ENCODE data around the gene MRGPRX4. TPM values are rescaled to one million over a fixed set of nuclear protein-coding genes. Genes with fewer than 3 reads are reported as not detected.
"Not testable (repeated sequence)": the region's sequence is repeated elsewhere in the genome, so short reads cannot be mapped to it uniquely, and the experiment has no call there.

The MRGPRX4 gene
- total RNA-seq (2014; rRNA removed; shearing (Covaris generic)) (not detected in 2 replicates), polyA plus RNA-seq (2016; fragmentation: Nextera tagmentation; extraction: Ambion mirVana) (not detected in 2 replicates)
- long read RNA-seq: 0 reads

GRCh38 chr11:18172666-18173065 is at the start of gene MRGPRX4:
TSS of gene MRGPRX4 (plus strand) at chr11:18172837. CDS start at chr11:18173257, 420 bp downstream.
- H3K27ac ChIP-seq (ENCODE audit: low read depth): no peak within 1 kb of the TSS
- H3K4me3 ChIP-seq: no peak within 1 kb of the TSS
- H3K4me2 ChIP-seq: no peak within 1 kb of the TSS
- no peak within 1 kb of the TSS for H3K27ac Mint-ChIP-seq
- H3K79me2 ChIP-seq (replicated peaks; ENCODE audit: insufficient read depth): no peaks in the 10 kb centered on the region
- no peaks in the 10 kb centered on the region for H3K27me3 ChIP-seq (ENCODE audit: insufficient read depth)
- no peaks in the 10 kb centered on the region for H3K4me1 ChIP-seq (ENCODE audit: insufficient read depth)
- H3K27me3 Mint-ChIP-seq (ENCODE audit: insufficient read depth, low read depth, poor library complexity): no peaks in the 10 kb centered on the region
- DNase-seq (ENCODE audit: low spot score): no peak
- ATAC-seq: no peak
- no peaks in the 10 kb centered on the region for H3K9me2 ChIP-seq (ENCODE audit: insufficient read depth)
- H2AFZ ChIP-seq: peak within 1 kb of the TSS; percentile 10; the same call in 1 of the 2 replicates
- no peaks in the 10 kb centered on the region for H3K9me3 Mint-ChIP-seq
- H3K4me3 Mint-ChIP-seq: no peak within 1 kb of the TSS
- no peaks in the 10 kb centered on the region for H3K4me1 Mint-ChIP-seq
- no peak for TF ChIP-seq EZH2phosphoT487 (IDR thresholded peaks at IDR 0.05; ENCODE audit: unreplicated experiment)
- TF ChIP-seq, protein P1, sequence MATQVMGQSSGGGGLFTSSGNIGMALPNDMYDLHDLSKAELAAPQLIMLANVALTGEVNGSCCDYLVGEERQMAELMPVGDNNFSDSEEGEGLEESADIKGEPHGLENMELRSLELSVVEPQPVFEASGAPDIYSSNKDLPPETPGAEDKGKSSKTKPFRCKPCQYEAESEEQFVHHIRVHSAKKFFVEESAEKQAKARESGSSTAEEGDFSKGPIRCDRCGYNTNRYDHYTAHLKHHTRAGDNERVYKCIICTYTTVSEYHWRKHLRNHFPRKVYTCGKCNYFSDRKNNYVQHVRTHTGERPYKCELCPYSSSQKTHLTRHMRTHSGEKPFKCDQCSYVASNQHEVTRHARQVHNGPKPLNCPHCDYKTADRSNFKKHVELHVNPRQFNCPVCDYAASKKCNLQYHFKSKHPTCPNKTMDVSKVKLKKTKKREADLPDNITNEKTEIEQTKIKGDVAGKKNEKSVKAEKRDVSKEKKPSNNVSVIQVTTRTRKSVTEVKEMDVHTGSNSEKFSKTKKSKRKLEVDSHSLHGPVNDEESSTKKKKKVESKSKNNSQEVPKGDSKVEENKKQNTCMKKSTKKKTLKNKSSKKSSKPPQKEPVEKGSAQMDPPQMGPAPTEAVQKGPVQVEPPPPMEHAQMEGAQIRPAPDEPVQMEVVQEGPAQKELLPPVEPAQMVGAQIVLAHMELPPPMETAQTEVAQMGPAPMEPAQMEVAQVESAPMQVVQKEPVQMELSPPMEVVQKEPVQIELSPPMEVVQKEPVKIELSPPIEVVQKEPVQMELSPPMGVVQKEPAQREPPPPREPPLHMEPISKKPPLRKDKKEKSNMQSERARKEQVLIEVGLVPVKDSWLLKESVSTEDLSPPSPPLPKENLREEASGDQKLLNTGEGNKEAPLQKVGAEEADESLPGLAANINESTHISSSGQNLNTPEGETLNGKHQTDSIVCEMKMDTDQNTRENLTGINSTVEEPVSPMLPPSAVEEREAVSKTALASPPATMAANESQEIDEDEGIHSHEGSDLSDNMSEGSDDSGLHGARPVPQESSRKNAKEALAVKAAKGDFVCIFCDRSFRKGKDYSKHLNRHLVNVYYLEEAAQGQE (IDR thresholded peaks at IDR 0.05; ENCODE audit: unreplicated experiment): no peak
- no peak for TF ChIP-seq ETS1 (IDR thresholded peaks at IDR 0.05)
- TF ChIP-seq, protein P2, sequence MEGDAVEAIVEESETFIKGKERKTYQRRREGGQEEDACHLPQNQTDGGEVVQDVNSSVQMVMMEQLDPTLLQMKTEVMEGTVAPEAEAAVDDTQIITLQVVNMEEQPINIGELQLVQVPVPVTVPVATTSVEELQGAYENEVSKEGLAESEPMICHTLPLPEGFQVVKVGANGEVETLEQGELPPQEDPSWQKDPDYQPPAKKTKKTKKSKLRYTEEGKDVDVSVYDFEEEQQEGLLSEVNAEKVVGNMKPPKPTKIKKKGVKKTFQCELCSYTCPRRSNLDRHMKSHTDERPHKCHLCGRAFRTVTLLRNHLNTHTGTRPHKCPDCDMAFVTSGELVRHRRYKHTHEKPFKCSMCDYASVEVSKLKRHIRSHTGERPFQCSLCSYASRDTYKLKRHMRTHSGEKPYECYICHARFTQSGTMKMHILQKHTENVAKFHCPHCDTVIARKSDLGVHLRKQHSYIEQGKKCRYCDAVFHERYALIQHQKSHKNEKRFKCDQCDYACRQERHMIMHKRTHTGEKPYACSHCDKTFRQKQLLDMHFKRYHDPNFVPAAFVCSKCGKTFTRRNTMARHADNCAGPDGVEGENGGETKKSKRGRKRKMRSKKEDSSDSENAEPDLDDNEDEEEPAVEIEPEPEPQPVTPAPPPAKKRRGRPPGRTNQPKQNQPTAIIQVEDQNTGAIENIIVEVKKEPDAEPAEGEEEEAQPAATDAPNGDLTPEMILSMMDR (conservative IDR thresholded peaks at IDR 0.05; ENCODE audit: low read depth in 2 of 2): no peak
- TF ChIP-seq EZH2 (IDR thresholded peaks at IDR 0.05; ENCODE audit: low read depth, unreplicated experiment): no peak
- TF ChIP-seq CREB1 (CRISPR knock-in tag; IDR thresholded peaks at IDR 0.05; ENCODE audit: low read depth): no peak
- TF ChIP-seq JUNB (IDR thresholded peaks at IDR 0.05; ENCODE audit: unreplicated experiment): no peak
- no peaks in the 10 kb centered on the region for H4K20me1 ChIP-seq (replicated peaks; ENCODE audit: insufficient read depth)
- no peaks in the 10 kb centered on the region for H3F3A ChIP-seq (replicated peaks; ENCODE audit: low read depth)
- no peaks in the 10 kb centered on the region for H3K36me3 ChIP-seq (ENCODE audit: insufficient read depth)
- no peaks in the 10 kb centered on the region for H3K36me3 Mint-ChIP-seq (ENCODE audit: low read depth)

- H3K9me3 Mint-ChIP-seq: peaks cover 24% of the 10 kb centered on the region
- H4K20me1 ChIP-seq (replicated peaks; ENCODE audit: insufficient read depth); H3K9me2 ChIP-seq (ENCODE audit: insufficient read depth); ATAC-seq; H3K79me2 ChIP-seq (replicated peaks; ENCODE audit: insufficient read depth); H3K4me3 ChIP-seq; H3K36me3 Mint-ChIP-seq (ENCODE audit: low read depth); H3K27ac ChIP-seq (ENCODE audit: low read depth); H2AFZ ChIP-seq; H3K4me3 Mint-ChIP-seq; H3K4me2 ChIP-seq; H3K36me3 ChIP-seq (ENCODE audit: insufficient read depth); H3K4me1 ChIP-seq (ENCODE audit: insufficient read depth); H3K27ac Mint-ChIP-seq; H3F3A ChIP-seq (replicated peaks; ENCODE audit: low read depth); H3K27me3 ChIP-seq (ENCODE audit: insufficient read depth); DNase-seq (ENCODE audit: low spot score): not testable (repeated sequence)
- H3K4me1 Mint-ChIP-seq: peaks cover 14% of the 10 kb centered on the region
- H3K27me3 Mint-ChIP-seq (ENCODE audit: insufficient read depth, low read depth, poor library complexity): peaks cover 11% of the 10 kb centered on the region
These were observed 41.5 kb upstream of the MRGPRX4 start for GRCh38 chr11:18131115-18131514.
